HEK293 (cell line): ENCODE data around the gene DVL3.

ENCODE experiments used
- CTCF ChIA-PET: fragments of 350-600 bp; formaldehyde crosslinking; extraction: SDS; loops from one replicate; lab custom pipeline; 2021; ENCODE audit warnings: antibody characterized with exemption; lab: Yijun Ruan, JAX
- POLR2A ChIA-PET: fragments of 300-600 bp; formaldehyde crosslinking; extraction: SDS; loops from one replicate; lab custom pipeline; 2020; ENCODE audit warnings: antibody characterized with exemption, inconsistent platforms; lab: Yijun Ruan, JAX
- H3K27ac ChIP-seq: fragments of 200-500 bp; sonication (Bioruptor generic); 2 replicates; pipeline ENCODE4 v1.5.1; 2014; ENCODE audit warnings: low read depth, low read length, control low read depth, inconsistent platforms; ENCODE audit errors: extremely low read depth
- H3K36me3 ChIP-seq, 2 experiments: fragments of 200-500 bp in 1 of 2; sonication (Bioruptor generic) in 1 of 2; 1 replicate in 1 of 2; 2 replicates in 1 of 2; pipeline ENCODE4 v1.5.1; 2014 to 2017; ENCODE audit warnings: inconsistent platforms in 2 of 2, low read length in 2 of 2; ENCODE audit not compliant: control insufficient read depth in 2 of 2, insufficient read depth in 1 of 2
- H3K4me1 ChIP-seq: fragments of 200-500 bp; sonication (Bioruptor generic); 2 replicates; pipeline ENCODE4 v1.5.1; 2014; ENCODE audit warnings: mild to moderate bottlenecking, low read length, inconsistent platforms; ENCODE audit not compliant: control insufficient read depth, insufficient read depth
- H3K4me3 ChIP-seq: 2 replicates; pipeline ENCODE4 v1.5.1; 2011; ENCODE audit warnings: low read depth, mild to moderate bottlenecking, control low read depth, low read length, moderate library complexity
- H3K9me3 ChIP-seq: fragments of 200-500 bp; sonication (Bioruptor generic); 2 replicates; pipeline ENCODE4 v1.5.1; 2014; ENCODE audit warnings: low read depth, low read length, inconsistent platforms; ENCODE audit not compliant: control insufficient read depth, insufficient read depth
- BCL11A ChIP-seq: fragments of 450-650 bp; formaldehyde crosslinking; IDR thresholded peaks from 2 replicates; pipeline ENCODE4 v1.5.1; 2016; ENCODE audit warnings: low read depth, missing biosample characterization, missing genetic modification characterization
- EGR2 ChIP-seq: fragments of 450-650 bp; formaldehyde crosslinking; IDR thresholded peaks from 2 replicates; pipeline ENCODE4 v1.5.1; 2016; ENCODE audit warnings: low read depth, missing biosample characterization, missing genetic modification characterization
- GFI1B ChIP-seq: fragments of 450-650 bp; formaldehyde crosslinking; IDR thresholded peaks from 2 replicates; pipeline ENCODE4 v1.5.1; 2016; ENCODE audit warnings: missing biosample characterization, missing genetic modification characterization
- ZEB2 ChIP-seq: fragments of 450-650 bp; formaldehyde crosslinking; IDR thresholded peaks from 2 replicates; pipeline ENCODE4 v1.5.1; 2016; ENCODE audit warnings: missing biosample characterization, missing genetic modification characterization
- ZFP3 ChIP-seq: fragments of 450-650 bp; formaldehyde crosslinking; IDR thresholded peaks from 2 replicates; pipeline ENCODE4 v1.5.1; 2016; ENCODE audit warnings: low read depth, missing biosample characterization, missing genetic modification characterization
- ZFP41 ChIP-seq: fragments of 450-650 bp; formaldehyde crosslinking; IDR thresholded peaks from 2 replicates; pipeline ENCODE4 v1.5.1; 2016; ENCODE audit warnings: missing biosample characterization, missing genetic modification characterization, borderline replicate concordance
- ZNF114 ChIP-seq: fragments of 450-650 bp; formaldehyde crosslinking; IDR thresholded peaks from 2 replicates; pipeline ENCODE4 v1.5.0; 2017; ENCODE audit warnings: missing biosample characterization, missing genetic modification characterization
- ZNF24 ChIP-seq: fragments of 450-650 bp; formaldehyde crosslinking; IDR thresholded peaks from 2 replicates; pipeline ENCODE4 v1.5.1; 2016; ENCODE audit warnings: missing biosample characterization, missing genetic modification characterization
- ZNF324 ChIP-seq: fragments of 450-650 bp; formaldehyde crosslinking; IDR thresholded peaks from 2 replicates; pipeline ENCODE4 v1.5.1; 2016; ENCODE audit warnings: missing biosample characterization, missing genetic modification characterization
- ZNF548 ChIP-seq: fragments of 450-650 bp; formaldehyde crosslinking; IDR thresholded peaks from 2 replicates; pipeline ENCODE4 v1.5.1; 2016; ENCODE audit warnings: missing biosample characterization, missing genetic modification characterization
- ZNF561 ChIP-seq: fragments of 450-650 bp; IDR thresholded peaks from 2 replicates; pipeline ENCODE4 v1.5.1; 2018; ENCODE audit warnings: missing biosample characterization, missing genetic modification characterization, borderline replicate concordance
- ZNF621 ChIP-seq: fragments of 450-650 bp; formaldehyde crosslinking; IDR thresholded peaks from 2 replicates; pipeline ENCODE4 v1.5.1; 2017; ENCODE audit warnings: missing biosample characterization, missing genetic modification characterization
- ZNF629 ChIP-seq: fragments of 450-650 bp; formaldehyde crosslinking; IDR thresholded peaks from 2 replicates; pipeline ENCODE4 v1.5.1; 2017; ENCODE audit warnings: missing biosample characterization, missing genetic modification characterization
- ZNF664 ChIP-seq: fragments of 450-650 bp; formaldehyde crosslinking; IDR thresholded peaks from 2 replicates; pipeline ENCODE4 v1.5.1; 2016; ENCODE audit warnings: missing biosample characterization, missing genetic modification characterization
- ZNF768 ChIP-seq: fragments of 450-650 bp; formaldehyde crosslinking; IDR thresholded peaks from 2 replicates; pipeline ENCODE4 v1.5.1; 2018; ENCODE audit warnings: missing biosample characterization, mild to moderate bottlenecking, missing genetic modification characterization
- ZNF843 ChIP-seq: fragments of 450-650 bp; formaldehyde crosslinking; IDR thresholded peaks from 2 replicates; pipeline ENCODE4 v1.5.1; 2016; ENCODE audit warnings: missing biosample characterization, missing genetic modification characterization
- TF ChIP-seq, protein P1 (sequence below): fragments of 450-650 bp; formaldehyde crosslinking; IDR thresholded peaks from 2 replicates; pipeline ENCODE4; 2016; ENCODE audit warnings: missing biosample characterization, missing genetic modification characterization
- TF ChIP-seq, protein P2 (sequence below): fragments of 450-650 bp; formaldehyde crosslinking; IDR thresholded peaks from 2 replicates; pipeline ENCODE4 v1.5.1; 2017; ENCODE audit warnings: missing biosample characterization, missing genetic modification characterization
- TF ChIP-seq, protein P3 (sequence below): fragments of 450-650 bp; formaldehyde crosslinking; IDR thresholded peaks from 2 replicates; pipeline ENCODE4 v1.5.1; 2017; ENCODE audit warnings: missing biosample characterization, missing genetic modification characterization
- TF ChIP-seq, protein P4 (sequence below): fragments of 450-650 bp; formaldehyde crosslinking; IDR thresholded peaks from 2 replicates; pipeline ENCODE4 v1.5.1; 2017; ENCODE audit warnings: missing biosample characterization, missing genetic modification characterization
- TF ChIP-seq, protein P5 (sequence below): fragments of 450-650 bp; formaldehyde crosslinking; IDR thresholded peaks from 2 replicates; pipeline ENCODE4 v1.5.1; 2016; ENCODE audit warnings: missing biosample characterization, missing genetic modification characterization
- TF ChIP-seq, protein P6 (sequence below): fragments of 450-650 bp; formaldehyde crosslinking; IDR thresholded peaks from 2 replicates; pipeline ENCODE4 v1.5.1; 2016; ENCODE audit warnings: missing biosample characterization, missing genetic modification characterization

Gene DVL3

DNA sequence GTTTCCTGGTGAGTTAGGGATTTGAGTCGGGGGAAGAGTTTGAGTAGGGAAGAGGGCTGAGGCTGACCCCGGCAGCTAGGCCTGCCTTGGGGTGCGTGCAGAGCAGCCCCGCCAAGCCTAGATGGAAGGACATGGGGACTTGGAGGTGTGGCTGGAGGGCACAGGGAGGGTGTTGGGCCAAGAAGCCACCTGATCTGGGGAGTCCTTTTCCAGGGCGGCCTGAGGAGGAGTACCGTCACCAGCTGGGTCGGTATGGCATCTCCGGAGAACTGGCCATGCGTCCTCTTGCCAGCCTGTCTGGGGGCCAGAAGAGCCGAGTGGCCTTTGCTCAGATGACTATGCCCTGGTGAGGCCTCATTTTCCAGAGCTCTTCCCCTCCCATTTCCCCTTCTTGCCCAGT, 37.7 kb downstream of the DVL3 start:
- Histone ChIP-seq H3K4me3 (no peak overlapping the region), H3K36me3 (peaks cover 0 to 88% of the 10 kb centered on the region in 2 experiments; a peak in 2 of 3 replicates), H3K27ac (no peak overlapping the region), H3K4me1 (no peaks in the 10 kb centered on the region), H3K9me3 (no peaks in the 10 kb centered on the region)
- ChIA-PET POLR2A (no interaction called here), CTCF (no interaction called here)
- no peak for TF ChIP-seq ZNF629
- no peak for TF ChIP-seq GFI1B (tag by site-specific recombination)
- no peak for TF ChIP-seq ZNF24 (tag by site-specific recombination)
- TF ChIP-seq ZNF548 (tag by site-specific recombination), result no peak
- TF ChIP-seq BCL11A (tag by site-specific recombination), result no peak
- TF ChIP-seq ZFP3 (tag by site-specific recombination), result no peak
- TF ChIP-seq, protein P1, sequence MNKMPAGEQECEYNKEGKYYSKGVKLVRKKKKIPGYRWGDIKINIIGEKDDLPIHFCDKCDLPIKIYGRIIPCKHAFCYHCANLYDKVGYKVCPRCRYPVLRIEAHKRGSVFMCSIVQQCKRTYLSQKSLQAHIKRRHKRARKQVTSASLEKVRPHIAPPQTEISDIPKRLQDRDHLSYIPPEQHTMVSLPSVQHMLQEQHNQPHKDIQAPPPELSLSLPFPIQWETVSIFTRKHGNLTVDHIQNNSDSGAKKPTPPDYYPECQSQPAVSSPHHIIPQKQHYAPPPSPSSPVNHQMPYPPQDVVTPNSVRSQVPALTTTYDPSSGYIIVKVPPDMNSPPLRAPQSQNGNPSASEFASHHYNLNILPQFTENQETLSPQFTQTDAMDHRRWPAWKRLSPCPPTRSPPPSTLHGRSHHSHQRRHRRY (tag by site-specific recombination), result no peak
- no peak for TF ChIP-seq ZNF621 (tag by site-specific recombination)
- no peak for TF ChIP-seq ZNF768 (tag by site-specific recombination)
- TF ChIP-seq, protein P2, sequence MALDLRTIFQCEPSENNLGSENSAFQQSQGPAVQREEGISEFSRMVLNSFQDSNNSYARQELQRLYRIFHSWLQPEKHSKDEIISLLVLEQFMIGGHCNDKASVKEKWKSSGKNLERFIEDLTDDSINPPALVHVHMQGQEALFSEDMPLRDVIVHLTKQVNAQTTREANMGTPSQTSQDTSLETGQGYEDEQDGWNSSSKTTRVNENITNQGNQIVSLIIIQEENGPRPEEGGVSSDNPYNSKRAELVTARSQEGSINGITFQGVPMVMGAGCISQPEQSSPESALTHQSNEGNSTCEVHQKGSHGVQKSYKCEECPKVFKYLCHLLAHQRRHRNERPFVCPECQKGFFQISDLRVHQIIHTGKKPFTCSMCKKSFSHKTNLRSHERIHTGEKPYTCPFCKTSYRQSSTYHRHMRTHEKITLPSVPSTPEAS (tag by site-specific recombination), result no peak
- TF ChIP-seq ZNF561 (tag by site-specific recombination), result no peak
- no peak for TF ChIP-seq ZFP41 (tag by site-specific recombination)
- no peak for TF ChIP-seq EGR2
- no peak for TF ChIP-seq ZNF324 (tag by site-specific recombination)
- no peak for TF ChIP-seq ZNF843
- TF ChIP-seq, protein P3, sequence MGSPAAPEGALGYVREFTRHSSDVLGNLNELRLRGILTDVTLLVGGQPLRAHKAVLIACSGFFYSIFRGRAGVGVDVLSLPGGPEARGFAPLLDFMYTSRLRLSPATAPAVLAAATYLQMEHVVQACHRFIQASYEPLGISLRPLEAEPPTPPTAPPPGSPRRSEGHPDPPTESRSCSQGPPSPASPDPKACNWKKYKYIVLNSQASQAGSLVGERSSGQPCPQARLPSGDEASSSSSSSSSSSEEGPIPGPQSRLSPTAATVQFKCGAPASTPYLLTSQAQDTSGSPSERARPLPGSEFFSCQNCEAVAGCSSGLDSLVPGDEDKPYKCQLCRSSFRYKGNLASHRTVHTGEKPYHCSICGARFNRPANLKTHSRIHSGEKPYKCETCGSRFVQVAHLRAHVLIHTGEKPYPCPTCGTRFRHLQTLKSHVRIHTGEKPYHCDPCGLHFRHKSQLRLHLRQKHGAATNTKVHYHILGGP (tag by site-specific recombination), result no peak

DNA sequence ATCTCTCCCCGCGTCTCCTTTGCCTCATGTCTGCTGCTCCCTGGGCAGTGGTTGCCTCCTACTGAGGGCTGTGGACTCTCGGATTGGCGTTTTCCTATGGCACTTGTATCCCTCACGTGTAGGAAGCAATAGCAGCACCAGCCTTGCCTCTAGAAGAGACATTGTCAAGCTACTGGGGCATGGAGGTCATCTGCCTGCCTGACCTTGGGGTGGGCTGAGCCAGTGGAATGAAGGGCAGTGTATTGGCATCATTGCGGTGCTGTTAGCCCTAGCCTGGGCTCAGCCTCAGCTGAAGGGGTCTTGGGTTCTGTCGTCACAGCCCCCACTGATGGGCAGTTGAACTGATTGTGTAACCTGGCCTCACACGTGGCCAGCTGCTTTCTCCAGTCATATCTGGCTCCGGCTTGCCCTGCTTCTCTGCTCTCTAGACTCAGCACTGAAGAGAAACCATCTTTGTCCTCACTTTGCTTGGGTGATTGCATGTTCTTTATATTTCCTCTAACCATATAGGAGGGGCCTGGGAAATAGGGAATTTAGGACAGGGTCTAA, 38.9 kb downstream of the DVL3 start:
- no peak overlapping the region for H3K27ac ChIP-seq
- CTCF ChIA-PET, result interaction anchor here (0.7 kb wide), 1 partner anchor 33 kb away, joined by 3 read pairs; no protein-coding TSS in a partner anchor
- TF ChIP-seq, protein P4, sequence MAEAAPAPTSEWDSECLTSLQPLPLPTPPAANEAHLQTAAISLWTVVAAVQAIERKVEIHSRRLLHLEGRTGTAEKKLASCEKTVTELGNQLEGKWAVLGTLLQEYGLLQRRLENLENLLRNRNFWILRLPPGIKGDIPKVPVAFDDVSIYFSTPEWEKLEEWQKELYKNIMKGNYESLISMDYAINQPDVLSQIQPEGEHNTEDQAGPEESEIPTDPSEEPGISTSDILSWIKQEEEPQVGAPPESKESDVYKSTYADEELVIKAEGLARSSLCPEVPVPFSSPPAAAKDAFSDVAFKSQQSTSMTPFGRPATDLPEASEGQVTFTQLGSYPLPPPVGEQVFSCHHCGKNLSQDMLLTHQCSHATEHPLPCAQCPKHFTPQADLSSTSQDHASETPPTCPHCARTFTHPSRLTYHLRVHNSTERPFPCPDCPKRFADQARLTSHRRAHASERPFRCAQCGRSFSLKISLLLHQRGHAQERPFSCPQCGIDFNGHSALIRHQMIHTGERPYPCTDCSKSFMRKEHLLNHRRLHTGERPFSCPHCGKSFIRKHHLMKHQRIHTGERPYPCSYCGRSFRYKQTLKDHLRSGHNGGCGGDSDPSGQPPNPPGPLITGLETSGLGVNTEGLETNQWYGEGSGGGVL (tag by site-specific recombination), result no peak
- no peak for TF ChIP-seq ZNF114
- TF ChIP-seq, protein P5, sequence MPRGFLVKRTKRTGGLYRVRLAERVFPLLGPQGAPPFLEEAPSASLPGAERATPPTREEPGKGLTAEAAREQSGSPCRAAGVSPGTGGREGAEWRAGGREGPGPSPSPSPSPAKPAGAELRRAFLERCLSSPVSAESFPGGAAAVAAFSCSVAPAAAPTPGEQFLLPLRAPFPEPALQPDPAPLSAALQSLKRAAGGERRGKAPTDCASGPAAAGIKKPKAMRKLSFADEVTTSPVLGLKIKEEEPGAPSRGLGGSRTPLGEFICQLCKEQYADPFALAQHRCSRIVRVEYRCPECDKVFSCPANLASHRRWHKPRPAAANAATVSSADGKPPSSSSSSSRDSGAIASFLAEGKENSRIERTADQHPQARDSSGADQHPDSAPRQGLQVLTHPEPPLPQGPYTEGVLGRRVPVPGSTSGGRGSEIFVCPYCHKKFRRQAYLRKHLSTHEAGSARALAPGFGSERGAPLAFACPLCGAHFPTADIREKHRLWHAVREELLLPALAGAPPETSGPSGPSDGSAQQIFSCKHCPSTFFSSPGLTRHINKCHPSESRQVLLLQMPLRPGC (tag by site-specific recombination), result no peak
- no peak for TF ChIP-seq ZEB2
- TF ChIP-seq, protein P6, sequence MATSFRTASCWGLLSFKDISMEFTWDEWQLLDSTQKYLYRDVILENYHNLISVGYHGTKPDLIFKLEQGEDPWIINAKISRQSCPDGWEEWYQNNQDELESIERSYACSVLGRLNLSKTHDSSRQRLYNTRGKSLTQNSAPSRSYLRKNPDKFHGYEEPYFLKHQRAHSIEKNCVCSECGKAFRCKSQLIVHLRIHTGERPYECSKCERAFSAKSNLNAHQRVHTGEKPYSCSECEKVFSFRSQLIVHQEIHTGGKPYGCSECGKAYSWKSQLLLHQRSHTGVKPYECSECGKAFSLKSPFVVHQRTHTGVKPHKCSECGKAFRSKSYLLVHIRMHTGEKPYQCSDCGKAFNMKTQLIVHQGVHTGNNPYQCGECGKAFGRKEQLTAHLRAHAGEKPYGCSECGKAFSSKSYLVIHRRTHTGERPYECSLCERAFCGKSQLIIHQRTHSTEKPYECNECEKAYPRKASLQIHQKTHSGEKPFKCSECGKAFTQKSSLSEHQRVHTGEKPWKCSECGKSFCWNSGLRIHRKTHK (tag by site-specific recombination), result no peak
- TF ChIP-seq ZNF664 (tag by site-specific recombination), result no peak
- H3K9me3 ChIP-seq, result no peaks in the 10 kb centered on the region
- peaks cover 0 to 76% of the 10 kb centered on the region in 2 experiments; a peak in 2 of 3 replicates for H3K36me3 ChIP-seq
- H3K4me1 ChIP-seq, result no peaks in the 10 kb centered on the region
- no peak overlapping the region for H3K4me3 ChIP-seq
- POLR2A ChIA-PET, result no interaction called here
